Pulmonary artery endothelial cell (primary cell): ENCODE data around the gene ACKR1. TPM values are rescaled to one million over a fixed set of nuclear protein-coding genes. Genes with fewer than 3 reads are reported as not detected.

Experiments
- DNase-seq: peaks from one replicate; pipeline ENCODE4 v3.0.0-alpha.2; 2011; ENCODE audit warnings: low read depth, low spot score
- total RNA-seq: library from RNA; depleted of rRNA; stranded (reverse); fragments of >200 nt; gene quantifications from 2 replicates; pipeline ENCODE4 v1.2.3, GENCODE V29; 2014

The ACKR1 gene
- total RNA-seq, 1 donor from 2014 or later = 0.86 TPM

GRCh38 chr1:159187033-159187432 lies 17.6 kb upstream of the ACKR1 start:
- no peak for DNase-seq

GRCh38 chr1:159187647-159188374 lies 16.9 kb upstream of the ACKR1 start:
- no peak for DNase-seq

GRCh38 chr1:159188375-159188788 lies 16.3 kb upstream of the ACKR1 start:
- no peak for DNase-seq

GRCh38 chr1:159190441-159190840 lies 14.2 kb upstream of the ACKR1 start:
- DNase-seq = no peak

GRCh38 chr1:159196543-159196942 lies 8.1 kb upstream of the ACKR1 start:
- no peak for DNase-seq

DNA sequence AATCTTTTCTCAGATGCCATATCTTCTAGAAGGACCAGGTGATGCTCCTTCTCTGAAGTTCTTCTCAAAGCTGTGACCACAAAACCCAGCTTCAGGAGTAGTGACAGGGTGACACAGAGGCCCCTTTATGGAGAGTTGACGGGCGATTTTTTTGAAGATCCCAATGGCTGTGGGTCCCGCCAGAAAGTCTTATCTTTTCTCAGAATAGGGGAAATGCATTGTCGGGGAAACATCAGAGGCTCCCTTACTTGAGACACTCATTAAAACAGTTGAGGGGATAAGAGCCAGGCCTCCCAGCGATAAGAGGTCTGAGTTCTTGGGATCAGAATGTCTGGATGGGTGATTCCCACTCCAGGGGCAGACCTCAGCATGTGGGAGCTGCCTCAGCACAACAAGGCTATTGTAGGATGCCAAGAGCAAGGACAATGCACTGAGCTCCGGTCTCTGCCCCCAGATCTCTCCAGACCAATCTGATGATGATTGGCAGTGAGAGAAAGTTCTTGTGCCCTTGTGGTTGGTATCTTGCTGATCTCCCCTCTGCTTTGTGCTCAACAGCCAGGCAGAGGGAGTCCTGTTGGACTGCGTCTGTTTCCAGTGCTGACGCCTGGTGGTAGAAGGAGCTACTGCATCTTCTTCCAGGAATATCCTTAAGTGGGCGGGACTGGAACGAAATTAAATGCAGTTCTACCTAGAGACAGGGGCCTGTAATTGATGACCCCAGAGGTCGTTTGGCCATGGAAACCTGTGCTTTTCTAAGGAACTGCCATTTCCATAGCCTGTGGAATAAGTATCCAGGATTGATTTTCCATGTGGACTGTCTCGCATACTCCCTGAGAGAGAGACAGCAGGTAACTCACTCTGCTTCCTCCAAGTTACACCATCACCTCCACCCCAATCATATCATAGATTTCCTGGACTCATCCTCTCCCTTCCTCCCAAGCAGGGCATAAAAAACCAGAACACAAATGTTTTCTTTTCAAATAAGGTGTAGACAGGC lies 6.8 kb upstream of the ACKR1 start:
- peak; percentile 32 for DNase-seq

DNA sequence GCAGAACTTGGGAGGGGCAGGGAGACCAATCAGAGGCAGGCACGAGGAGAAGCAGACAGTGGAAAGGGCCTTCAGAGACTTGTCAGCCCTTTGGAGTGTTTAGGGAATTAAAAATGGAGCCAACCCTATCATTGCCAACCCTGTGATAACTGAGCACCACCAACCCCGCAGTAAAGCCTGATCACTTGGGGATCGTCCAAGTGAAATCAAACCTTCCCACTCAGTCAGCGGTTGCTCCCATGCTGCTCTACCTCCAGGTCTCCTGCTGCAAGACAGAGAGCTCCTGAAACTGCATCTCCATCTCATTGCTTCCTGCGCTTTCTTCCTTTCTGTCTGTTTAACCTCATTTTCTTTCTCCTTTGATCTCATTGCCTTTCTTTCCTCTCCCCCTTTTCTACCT lies 4.8 kb upstream of the ACKR1 start:
- no peak for DNase-seq

GRCh38 chr1:159200769-159201168 lies 3.9 kb upstream of the ACKR1 start:
- no peak for DNase-seq

GRCh38 chr1:159201642-159202041 lies 3.0 kb upstream of the ACKR1 start:
- DNase-seq = no peak

- DNase-seq = no peak
These were observed 1.1 kb upstream of the ACKR1 start for GRCh38 chr1:159203610-159204009.

- DNase-seq = no peak
These were observed 550 bp downstream of the ACKR1 start for GRCh38 chr1:159205225-159205624.

DNA sequence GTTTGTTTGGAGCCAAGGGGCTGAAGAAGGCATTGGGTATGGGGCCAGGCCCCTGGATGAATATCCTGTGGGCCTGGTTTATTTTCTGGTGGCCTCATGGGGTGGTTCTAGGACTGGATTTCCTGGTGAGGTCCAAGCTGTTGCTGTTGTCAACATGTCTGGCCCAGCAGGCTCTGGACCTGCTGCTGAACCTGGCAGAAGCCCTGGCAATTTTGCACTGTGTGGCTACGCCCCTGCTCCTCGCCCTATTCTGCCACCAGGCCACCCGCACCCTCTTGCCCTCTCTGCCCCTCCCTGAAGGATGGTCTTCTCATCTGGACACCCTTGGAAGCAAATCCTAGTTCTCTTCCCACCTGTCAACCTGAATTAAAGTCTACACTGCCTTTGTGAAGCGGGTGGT lies 1.4 kb downstream of the ACKR1 start:
- DNase-seq = no peak

DNA sequence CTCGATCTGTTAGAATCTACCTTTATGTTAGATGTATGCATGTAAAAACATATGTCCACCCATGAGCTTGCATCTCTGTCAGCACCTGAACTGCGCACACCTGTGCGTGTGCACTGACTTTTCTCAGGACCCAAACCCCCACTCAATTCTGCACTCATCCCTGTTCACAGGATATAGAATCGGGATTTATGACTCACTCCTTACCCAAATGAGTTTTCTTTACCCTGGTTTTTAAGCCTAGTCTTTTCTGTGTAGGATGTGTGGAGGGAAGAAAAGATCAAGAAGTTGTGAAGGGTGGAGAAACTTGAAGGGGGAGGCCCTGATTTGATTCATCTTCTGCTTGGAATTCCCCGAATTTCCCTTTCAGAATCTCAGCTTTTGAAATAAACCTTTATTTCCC lies 2.4 kb downstream of the ACKR1 start:
- DNase-seq = no peak

DNA sequence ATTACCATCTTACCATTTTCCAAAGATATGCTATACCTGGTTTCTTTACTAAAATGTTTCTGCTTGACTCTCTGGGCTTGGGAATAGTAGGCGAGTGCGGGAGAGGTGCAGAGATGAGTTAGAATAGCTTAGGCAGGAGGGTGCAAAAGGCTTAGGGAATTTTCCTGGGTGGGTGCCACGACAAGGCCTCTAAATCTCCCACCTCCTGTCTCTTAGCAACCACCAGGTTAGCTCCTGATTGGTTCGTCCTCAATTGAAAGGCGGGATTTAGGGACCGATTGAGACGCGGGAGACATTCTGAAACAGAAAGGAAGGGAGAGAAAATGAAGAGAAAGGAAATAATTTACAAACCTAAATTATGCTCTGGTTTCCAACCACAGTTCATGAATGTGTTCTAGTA lies 3.1 kb downstream of the ACKR1 start:
- DNase-seq = no peak

DNA sequence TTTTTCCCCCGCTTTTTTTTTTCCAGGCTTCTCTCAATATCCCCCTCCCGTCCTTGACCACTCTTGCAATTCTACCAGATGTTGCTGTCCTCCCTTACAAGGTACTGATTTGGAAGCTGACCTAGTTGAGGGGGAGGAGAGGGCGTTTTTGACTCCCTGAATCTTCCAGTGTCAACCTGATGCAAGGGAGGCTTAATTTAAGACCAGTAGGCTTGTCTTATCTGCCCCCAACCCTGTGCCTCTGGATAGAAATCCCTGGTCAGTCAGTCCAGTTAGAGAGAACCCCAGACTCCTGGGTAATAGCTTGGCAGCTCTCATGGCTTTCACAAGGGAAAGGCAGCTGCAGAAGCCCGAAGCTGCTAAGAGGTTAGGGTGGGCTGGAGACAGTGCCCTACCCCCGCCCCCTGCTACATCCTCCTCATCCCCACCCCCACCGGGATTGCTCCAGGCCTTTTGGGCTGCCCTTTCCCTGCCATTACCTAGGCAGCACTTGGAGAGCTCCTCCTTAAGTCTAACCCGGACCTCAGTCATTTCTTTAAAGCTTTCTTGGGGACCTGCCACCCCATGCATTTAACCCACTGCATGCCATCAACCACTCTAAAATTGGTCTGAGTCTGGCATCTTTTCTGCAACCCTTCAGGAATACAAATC lies 3.6 kb downstream of the ACKR1 start:
- DNase-seq = no peak

DNA sequence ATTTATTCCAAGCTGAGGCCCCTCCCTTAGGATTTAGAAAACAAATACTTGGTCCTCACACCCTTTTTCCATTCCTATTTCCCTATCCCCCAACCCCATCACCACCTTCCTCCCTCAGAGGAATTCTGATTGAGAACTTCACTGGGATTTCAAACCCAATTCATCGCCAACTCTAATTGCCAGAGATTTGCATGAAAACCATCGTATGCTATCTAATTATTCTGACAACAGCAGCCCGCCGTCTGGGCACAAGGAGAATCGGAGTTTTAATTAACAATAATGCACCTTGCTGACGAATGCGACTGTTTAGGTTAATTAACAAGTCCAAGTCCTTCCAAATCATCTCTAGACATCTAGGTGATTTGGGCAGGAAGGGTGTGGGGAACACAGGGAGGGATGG lies 4.4 kb downstream of the ACKR1 start:
- no peak for DNase-seq

DNA sequence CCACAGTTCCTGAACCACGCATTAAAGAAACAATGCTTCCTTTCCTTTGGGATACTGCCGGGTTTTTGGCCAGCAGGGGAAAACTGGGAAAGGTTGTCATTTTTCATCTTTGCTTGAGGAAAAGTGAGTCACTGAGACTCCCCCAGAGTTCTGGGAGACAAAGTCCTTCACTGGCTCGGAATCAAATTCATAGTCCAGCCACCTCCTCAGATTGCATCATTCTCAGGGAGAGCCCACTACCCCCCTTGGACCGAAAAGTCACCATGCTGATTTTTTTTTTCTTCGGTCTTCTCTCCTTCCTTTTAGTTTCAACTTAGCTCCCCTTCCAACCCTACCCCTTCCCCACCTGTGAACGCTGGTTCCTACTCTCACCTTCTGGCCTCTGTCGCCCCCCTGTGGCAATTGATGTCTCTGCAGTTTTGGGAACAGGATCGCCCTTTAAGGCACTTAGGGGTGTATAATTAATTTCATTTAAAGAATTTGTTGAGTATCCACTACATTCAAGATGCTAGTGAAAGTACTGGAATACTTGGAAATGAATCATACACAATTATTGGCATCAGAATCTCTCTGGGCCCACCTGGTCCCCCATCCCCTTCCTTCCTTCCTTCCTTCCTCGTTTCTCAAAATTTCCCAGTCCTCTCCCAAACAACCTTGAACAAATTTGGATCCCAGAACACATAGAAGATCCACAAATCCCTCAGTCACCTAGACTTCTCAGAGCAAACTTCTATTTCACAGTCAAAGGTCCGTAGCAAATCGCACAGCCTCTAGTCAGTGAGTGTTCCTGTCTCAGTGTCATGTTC lies 6.9 kb downstream of the ACKR1 start:
- DNase-seq = no peak

DNA sequence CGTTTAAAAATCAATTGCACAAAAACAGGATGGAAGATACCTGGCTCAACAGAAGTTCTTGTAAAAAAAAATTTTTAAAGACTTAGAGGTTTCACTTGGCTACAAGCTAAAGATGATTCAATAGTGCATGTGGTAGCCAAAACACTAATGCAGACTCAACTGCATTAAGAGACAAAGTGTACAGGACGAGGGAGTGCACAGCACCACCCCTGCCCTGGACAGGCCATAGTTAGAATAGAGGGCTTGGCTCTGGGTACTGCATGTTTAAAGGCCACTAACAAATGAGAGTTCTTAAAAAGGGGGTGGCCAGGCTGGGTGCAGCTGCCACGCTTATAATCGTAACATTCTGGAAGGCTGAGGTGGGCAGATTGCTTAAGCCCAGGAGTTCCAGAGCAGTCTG lies 7.9 kb downstream of the ACKR1 start:
- DNase-seq = no peak

DNA sequence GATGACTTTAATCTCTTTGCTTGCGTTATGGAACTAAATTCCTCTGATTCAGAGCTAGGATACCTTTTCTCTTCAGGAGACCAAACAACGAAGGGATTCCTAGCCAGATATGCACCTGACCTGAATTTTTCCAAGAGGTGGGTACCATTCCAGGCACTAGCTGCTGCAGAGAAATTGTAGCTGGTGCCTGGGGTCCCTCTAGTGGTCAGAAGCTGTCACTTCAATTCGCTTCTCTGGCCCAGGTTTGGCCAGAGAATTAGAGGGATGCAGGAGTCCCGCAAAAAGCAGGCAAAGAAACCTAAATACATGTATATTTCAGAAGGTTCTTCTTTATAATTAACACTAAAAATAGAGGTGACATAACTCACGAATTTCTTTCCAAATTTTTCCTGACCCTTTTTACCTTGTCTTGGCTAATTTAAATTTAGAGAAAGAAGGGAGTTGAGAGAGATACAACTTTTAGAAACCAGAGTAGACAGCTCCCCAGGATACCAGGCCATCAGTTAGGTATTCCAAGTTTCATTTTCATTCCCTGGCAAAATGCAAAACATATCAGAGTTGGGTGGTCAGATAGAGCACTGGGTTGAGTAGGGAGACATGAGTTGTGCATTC lies 9.6 kb downstream of the ACKR1 start:
- no peak for DNase-seq
